Muscle of arm (tissue), 12 donors: Measurements from ENCODE around the gene TDRD9. TPM values are rescaled to one million over a fixed set of nuclear protein-coding genes. Genes with fewer than 3 reads are reported as not detected.
"Not testable (repeated sequence)": the region's sequence is repeated elsewhere in the genome, so short reads cannot be mapped to it uniquely, and the experiment has no call there.

Experiments
- DNase-seq: peaks from one replicate; pipeline ENCODE4 v3.0.0-alpha.2; 2013
- polyA plus RNA-seq, 12 donors: library from polyadenylated mRNA; unstranded; fragments of 120-200 nt; gene quantifications; one replicate each; pipeline ENCODE4 v1.2.1, GENCODE V29; 2013; ENCODE audit not compliant: insufficient read length in 12 of 12

TDRD9 gene
- polyA plus RNA-seq, 12 donors, result 0.21 to 2.0 (median 0.52) TPM; not detected in 2

DNA sequence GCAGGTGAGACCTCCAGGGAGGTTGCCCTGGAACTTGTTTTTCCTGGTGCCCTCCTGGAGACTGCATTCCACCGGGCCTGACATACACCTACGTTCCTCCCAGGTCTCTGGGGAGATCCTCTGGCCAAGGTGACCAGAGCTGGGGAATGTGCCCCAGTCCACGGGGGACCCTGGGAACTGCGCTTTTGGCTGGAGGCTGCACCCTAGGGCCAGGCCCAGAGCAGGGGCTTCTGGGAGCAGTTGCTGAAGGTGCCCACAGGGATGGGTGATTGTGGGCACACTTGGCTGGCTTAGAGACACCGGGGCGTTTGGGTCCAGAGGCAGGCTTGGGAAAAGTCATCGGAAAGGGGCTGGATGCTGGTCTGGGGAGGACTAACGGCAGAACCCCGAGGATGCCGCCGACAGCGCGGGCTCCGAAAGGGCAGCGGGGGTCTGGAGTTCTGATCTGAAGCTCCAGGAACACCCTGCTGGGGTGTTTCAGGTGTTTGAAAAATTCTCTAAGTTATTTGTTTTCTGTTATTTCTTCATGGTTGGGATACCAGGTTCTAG lies 36.5 kb upstream of the TDRD9 start:
- DNase-seq, result no peak

DNA sequence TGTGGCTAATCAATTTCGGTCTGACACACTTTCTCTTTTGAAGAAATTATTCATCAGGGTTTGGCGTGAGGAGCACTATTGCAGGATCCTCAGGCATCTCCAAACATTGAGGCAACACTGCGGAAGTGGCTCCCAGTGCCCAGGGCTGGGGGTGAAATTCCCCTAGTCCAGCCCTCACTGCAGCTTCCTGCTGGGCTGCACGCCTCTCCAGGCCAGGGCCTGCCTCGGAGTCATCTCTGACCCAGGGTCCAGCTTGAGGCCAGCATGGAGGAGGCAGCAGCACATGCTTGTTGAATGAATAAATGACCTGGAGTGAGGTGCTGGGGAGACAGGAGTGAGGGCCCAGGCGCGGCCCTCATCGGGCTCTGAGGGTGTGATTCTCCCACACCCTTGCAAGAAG lies 36.0 kb upstream of the TDRD9 start:
- no peak for DNase-seq

DNA sequence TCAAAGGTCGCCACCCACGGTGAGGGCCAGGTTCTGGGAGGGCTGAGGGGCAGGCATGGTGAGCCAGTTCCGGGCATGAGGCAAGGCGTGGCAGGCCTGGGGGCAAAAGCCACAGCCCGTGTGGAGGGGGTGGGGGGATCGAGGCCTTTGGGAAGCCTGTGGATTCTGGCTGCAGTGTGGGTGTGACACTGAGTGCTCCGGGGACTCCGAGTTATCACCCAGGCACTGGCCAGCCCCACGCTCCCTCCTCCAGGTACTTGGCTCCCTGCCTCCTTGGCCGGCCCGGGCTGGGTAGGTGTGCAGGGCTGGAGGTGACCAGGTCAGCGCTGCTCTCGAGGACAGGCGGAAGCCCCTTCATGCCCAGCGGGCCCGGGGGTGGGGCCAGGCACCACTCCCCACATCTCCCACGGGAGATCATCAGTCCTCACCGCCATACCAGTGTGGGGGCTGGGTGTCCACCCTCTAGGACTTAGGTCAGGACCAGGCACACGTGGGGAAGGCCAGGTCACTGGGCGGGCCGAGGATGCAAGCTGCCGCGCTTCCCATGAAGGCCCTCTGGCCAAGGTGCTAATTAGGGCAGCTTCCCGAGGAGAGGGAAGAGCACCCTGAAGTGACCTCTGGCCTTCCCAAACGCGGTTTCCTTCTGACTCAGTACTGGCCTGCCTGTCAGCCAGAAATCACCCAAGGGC lies 34.1 kb upstream of the TDRD9 start:
- no peak for DNase-seq

DNA sequence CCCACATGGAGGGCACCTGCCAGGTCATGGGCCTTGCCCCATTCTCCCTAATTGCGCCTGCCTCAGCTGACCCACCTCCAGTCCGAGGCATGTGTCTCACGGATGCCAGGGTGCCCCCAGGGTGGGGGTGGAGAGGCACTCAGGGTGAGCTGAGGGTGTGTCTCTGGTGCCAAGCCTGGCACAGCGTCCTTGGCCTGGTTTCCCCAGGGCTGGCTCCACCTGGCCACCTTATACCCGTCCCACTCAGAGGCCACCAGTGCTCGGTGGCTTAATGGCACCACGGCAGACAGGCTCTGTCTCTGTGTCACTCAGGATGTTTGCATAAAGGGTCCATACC lies 33.6 kb upstream of the TDRD9 start:
- no peak for DNase-seq

DNA sequence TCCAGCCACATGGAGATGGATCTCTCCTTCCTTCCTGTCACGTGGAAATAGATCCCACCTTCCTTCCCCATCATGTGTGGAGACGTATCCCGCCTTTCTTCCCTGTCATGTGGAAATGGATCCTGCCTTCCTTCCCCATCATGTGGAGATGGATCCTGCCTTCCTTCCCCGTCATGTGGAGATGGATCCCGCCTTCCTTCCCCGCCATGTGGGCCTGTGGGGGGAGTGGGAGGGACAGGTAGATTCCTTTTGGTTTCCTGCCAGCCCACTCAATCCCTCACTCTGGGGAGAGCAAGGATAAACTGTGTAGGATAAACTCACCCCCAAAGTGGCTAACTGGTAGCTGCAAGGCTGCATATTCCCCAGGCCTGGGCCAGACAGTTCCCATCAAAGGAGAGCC lies 31.7 kb upstream of the TDRD9 start:
- DNase-seq, result no peak

DNA sequence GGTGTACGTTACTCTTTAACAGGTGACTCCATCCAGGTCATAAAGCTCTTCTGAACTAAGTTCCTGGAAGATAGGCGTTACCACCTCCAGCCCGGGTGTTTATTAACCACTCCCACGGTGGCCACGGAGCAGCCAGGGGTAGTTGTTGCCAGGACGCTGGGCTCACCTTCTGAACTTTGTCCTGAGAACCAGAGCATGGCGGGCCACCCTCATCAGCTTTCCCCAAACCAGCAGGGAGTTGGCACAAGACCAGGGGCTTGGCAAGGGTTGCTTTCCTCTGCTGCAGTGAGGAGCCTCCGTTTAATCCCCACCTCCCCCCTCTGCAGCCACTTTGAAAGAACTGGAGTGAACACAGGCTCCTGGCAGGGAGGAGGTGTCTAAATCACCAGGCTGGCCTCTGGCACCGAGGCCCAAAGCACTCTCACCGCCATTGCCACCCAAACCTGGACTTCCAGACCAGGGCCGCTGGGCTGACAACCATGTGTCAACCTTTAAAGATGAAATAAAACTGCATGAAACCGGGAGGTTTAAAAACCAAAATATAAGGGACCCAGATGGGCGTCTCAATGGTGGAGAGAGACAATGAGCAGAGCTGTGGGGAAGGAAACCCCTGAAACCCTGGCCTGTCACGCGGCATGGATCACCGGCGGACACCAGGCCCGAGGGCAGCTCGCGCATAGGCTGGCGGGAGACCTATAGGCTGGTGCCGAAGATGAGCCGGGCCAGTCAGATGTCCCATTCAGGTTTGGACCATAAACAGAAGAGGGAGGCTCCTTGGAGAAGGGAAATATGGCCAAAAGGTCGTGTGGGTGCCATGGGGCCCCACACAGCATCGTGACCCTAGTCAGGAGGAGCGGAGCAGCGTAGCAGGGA lies 30.9 kb upstream of the TDRD9 start:
- no peak for DNase-seq

DNA sequence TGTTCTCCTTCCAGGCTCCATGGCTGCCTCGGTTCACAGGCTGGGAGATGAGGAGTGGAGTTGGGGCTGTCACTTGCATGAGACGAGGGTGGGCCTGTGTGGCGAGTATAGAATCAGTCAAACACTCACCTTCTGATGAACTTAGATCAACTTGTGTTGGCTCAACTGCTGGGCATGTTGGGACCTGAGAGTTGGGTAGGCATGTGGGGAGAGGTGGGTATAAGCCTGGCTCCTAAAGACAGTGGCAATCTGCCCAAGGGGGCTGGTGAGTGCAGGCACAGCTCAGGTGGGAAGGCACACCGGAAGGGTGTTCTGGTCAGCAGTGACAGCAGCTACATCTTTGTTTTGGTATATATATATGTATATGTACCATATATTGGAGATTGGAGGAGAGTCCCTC lies 30.1 kb upstream of the TDRD9 start:
- no peak for DNase-seq

DNA sequence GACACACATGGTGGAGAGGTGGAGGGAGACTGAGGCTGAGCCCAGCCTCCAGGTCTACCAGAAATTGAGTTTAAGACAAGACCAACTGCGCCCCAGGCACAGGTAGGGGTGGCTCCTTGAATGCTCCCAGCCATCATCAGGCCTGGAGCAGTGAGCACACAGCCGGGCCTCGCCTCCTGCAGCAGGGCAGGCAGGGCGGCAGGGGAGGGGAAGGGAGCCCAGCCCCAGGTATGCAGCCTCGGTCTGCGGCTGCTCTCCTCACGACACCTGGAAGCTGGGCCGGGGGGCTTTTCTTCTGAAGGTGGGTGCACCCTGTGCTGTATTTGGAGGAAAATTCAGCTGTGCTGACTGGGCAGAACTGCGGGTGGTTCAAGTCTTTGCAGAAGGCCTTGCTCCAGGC lies 29.5 kb upstream of the TDRD9 start:
- no peak for DNase-seq

DNA sequence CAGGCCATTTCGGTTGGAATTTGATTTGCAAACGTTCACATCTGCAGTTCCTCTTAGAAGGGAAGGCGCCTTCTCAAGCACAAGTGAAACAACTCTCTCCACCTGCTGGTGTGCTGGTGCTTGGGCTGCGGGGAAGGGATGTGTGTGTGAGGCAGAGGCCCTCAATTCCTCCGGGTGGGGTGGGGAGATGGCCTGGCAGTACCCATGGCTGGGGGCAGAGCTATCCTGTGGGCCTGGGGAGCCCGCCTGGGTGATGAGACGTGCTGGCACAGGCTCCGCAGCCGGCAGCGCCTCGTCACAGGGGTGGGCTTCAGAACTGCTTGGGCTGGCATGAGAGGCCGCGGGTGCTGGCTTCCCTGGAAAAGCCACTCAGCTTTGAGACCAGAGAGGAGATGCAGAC lies 28.9 kb upstream of the TDRD9 start:
- no peak for DNase-seq

DNA sequence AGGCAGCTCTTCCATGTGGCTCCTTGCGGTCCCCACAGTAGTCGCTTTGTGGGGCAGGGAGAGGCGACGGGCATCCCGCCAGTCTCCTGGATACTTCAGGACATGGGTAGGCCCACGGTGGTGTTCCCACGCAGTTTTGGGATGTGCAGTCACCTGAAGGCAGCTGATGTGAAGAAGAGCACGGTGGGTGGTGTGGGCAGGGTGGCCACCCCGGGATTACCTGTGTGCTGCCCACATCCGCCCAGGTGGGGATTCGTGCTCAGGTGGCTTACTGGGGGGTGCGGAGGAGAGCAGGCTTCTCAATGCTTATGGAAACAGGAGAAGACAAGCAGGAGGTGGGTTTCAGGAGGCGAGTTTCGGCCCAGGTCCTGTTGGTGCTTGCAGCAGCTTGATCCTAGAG lies 28.4 kb upstream of the TDRD9 start:
- no peak for DNase-seq

DNA sequence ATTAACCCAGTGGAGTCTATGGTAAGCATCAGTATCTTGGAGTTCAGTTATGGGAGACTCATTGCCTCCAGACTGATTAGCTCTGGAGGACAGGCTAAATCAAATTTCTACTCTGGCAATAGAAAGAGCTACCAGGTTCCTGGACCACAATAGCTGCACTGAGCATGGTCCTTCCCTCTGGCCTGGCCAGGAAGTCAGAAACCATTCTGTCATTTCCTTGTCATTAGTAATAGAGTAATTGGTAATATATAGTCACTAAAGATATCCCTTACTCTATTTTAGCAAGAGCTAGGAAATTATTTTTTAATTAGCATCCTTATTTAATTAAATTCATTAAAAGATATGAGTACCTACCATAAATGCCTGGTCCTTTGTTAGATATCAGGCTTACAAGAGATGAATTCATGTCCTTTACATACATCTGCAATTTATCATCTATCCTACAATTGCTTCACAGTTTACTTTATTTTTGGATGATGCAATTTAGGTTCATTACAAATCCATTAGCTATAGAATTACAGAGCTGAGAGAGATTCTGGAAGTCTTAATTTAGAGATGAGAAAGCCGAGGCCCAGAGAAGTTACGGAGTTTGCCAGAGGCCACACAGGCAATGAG lies 23.7 kb upstream of the TDRD9 start:
- DNase-seq, result no peak

DNA sequence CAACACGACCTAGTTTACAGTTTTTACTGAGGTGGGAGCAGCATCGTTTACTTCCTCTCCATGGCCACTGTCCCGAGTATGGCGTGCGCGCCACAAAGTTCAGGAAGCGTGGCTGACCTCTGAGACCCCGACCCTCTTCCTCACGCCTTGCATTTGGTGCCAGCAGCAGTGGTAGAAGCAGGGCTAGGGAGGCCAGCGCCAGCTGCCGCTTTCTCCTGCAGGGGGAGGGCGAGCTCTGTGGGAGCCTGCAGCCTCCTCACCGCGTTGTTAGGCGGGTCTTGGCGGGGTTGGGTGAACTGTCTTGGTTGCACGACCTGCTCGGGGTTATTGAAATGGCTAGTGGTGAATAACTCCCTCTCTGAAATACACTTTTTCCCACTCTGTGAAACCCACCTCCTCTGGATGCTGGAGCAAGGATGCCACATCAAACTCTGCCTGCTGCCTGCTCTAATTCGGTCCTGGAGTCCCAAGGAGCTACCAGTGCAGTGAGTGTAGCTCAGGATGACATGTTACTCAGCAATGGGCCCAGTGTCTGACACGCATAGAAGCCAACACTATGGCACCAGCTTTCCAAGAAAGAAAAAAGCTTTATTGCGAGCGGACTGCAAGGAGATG lies 22.3 kb upstream of the TDRD9 start:
- no peak for DNase-seq

DNA sequence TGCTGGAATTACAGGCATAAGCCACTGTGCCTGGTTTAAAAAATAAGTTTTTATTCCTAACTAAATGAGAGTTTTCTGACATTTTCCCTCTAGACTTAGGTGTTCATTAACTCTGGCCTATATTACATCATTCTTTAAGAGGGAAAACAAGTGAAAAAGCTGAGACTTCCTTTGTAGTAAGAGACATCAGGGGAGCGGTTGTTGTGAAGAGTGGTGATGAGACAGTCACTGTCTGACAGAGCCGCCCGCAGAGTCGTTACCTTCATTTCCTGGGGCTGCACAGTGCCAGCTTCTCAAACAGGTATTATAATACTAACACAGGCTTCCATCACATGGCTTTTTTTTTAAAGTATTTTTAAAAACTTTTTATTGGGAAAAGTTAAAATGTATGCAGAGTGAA lies 19.7 kb upstream of the TDRD9 start:
- DNase-seq, result no peak

DNA sequence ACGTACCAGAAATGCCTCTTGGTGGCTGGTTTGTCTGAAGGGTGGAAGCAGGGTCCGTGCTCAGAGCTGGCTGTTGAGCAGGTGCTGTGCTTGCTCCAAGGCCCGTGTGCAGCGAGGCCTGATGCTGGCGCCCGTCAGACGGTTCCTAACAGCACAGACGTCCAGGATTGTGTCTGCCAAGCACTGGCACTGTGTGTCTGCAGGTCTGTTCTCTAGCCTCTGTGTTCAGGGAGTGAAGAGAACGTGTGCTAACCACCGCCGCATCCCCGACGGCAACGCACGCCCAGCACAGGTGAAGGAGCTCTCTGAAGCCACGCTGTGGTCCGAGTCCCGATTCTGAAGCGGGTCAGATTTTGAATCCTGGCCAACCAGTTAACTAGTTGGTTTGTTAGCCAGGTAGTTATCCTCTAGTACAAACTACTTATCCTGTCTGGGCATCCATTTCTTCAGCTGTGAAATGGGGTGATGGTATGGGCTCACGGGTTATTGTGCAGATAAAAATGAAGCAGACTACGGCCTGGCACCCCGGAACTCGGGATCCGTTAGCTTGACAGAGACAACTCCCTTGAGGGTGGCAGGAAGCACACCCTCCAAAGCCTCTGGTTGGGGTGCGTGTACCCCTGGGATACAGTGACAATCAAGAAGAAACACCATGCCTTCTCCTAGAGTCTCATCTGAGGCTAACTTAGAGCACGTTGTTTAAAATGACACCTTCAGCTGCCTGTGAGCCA lies 18.6 kb upstream of the TDRD9 start:
- no peak for DNase-seq

DNA sequence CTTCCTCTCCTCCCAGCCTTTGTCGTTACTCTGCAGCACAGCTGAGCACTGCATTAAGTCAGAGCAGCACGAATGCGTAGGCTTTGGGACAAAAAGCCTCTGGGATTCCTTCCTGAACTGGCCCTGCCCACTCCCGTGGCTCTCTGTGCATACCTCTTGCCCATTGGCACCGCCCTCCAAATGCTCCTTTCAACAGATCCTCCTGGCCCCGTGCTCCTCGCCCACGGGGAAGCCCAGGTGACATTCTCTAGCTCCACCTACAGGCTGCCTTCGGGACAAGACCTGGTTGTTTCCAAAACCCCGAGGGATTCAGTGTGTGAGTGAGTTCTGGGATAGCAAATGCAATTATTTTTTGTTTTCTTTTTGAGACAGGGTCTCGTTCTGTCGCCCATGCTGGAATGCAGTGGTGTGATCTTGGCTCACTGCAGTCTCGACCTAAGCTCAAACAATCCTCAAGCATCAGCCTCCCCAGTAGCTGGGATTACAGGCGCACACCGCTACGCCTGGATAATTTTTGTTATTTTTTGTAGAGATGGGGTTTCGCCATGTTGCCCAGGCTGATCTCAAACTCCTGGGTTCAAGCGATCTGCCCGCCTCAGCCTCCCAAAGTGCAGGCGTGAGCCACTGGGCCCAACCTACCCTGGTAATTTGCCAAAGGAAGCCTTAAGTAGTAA lies 17.9 kb upstream of the TDRD9 start:
- peak; percentile 69 for DNase-seq

DNA sequence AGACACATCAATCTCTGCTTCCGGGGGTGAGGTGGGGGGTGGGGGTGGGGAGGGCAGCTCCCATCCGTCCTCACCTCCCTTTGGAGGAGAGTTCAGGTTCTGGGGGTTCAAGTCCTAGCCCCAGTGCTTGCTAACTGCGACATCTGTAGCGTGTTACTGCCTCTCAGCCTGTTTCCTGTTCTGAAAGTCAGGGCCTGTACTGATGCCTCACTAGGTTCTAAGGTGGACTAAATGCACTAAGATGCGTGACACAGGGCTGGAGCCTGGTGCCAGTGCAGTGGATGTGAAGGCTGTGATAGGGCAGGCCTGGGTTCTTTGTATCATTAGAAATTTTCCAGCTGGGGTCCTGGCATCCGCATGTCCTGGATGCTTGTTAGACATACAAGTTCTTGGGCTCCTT lies 17.3 kb upstream of the TDRD9 start:
- no peak for DNase-seq

DNA sequence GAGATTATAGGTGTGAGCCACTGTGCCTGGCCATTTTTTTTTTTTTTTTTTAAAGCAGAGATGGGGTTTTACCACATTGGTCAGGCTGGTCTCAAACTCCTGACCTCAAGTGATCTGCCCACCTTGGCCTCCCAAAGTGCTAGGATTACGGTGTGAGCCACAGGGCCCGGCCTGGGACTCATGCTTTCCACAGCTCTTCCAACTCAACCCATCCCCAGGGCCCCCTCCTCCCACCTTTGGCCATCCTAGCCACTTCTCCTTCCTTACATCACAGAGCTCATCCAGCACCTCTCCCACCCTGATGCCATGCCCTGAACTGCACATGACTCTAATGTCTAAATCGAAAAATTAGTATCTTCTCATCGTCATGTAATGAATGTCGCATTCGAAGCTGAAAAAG lies 12.6 kb upstream of the TDRD9 start:
- DNase-seq, result no peak

DNA sequence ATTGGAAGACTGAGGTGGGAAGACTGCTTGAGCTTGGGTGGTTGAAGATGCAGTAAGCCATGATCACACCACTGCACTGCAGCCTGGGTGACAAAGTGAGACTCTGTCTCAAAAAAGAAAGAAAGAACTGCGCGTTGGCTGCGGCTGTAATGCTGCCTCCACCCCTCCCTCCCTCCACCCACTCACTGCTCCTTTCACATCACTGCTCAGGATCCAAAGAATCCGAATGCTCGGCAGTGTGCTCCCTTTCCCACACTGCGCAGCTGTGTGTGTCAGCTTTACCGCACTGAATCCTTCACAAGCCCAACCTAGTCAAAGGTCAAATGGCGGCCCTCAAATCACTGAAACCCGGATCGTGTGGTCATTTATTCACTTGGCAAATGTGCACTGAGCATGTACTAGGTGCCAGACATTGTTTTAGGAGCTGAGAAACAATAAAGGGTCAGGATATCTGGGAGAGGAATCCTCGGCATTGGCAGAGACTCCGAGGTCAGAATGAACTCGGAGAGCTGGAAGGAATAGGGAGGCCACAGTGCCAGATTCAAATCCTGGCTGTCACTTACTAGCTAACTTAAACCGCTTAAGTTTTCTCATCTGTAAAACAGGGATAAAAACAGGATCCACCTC lies 11.5 kb upstream of the TDRD9 start:
- no peak for DNase-seq

DNA sequence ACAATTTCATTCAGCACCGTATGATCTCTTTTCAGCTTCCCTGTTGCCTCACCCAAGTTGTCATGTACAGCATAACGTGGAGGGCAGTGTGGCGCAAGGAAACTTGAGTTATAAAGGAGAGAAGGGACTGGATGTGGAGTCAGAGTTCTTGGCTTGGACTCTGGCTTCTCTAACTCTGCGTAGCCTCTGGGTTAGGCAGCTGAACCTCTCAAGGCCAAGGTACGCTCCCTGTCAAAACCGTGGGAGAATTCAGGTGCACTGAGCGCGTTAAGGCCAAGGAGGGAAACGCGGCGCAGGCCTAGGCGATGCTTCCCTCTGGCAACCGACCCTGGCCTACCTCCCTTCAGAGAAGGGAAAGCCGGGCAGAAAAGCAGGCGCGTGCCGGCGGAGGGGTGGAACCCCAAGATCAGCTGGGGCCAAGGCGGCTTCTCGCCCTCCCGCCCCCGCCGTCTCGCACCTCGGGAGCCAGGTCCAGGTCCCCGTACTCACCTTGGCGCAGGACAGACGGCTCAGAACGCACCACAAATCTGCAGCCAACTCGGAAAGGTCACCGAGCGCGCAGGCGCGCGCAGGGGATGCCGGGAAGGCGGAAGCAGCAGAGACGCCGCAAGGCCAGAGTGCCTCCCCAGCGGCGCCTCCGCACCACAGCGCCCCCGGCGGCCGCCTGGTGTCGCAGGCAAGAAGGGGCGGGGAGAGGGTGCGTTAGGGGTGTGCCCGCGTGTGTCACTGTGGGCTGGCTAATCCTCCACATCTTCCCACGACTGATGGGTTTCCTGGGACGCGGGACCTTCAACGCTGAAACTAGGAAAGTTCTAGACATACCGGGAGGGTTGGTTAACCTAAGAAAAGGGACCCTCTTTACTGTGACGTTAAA lies 7.0 kb upstream of the TDRD9 start:
- DNase-seq, result peak; percentile 97

DNA sequence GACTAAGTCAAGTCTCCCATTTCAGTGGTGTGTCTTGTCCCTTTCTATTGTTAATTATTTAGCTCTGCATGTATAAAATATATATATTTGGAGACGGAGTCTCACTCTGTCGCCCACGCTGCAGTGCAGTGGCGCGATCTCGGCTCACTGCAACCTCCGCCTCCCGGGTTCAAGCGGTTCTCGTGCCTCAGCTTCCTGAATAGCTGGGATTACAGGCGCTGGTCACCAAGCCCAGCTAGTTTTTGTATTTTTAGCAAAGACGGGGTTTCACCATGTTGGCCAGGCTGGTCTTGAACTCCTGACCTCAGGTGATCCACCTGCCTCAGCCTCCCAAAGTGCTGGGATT lies 6.4 kb upstream of the TDRD9 start:
- not testable (repeated sequence) for DNase-seq
